Stimulated activated effector memory CD8-positive, alpha-beta T cell treated with anti-CD3 and anti-CD28 coated beads, Interleukin-12 subunit alpha, Interleukin-12 subunit beta, amount 100 ng/mL, for 72 hours (primary cell): ENCODE measurements around the gene LMF1.

Experiments
- ATAC-seq: fragments of 150-1000 bp; cut with Tn5 transposase; 2 replicates; pipeline ENCODE4 v1.10.0; 2021
- DNase-seq, 2 donors: peaks; one replicate each; pipeline ENCODE4 v3.0.0; 2021 to 2022; ENCODE audit warnings: low spot score in 2 of 2
- H3K27ac Mint-ChIP-seq: one replicate; pipeline ENCODE4 v1.8.0; 2022; ENCODE audit warnings: mild to moderate bottlenecking, mixed read lengths
- H3K36me3 Mint-ChIP-seq: one replicate; pipeline ENCODE4 v1.8.0; 2022; ENCODE audit warnings: mild to moderate bottlenecking, mixed read lengths
- H3K4me1 Mint-ChIP-seq: one replicate; pipeline ENCODE4 v1.8.0; 2022; ENCODE audit warnings: mixed read lengths
- H3K4me3 Mint-ChIP-seq: one replicate; pipeline ENCODE4 v1.8.0; 2022; ENCODE audit warnings: mild to moderate bottlenecking, mixed read lengths
- H3K9me3 Mint-ChIP-seq: one replicate; pipeline ENCODE4 v1.8.0; 2022; ENCODE audit warnings: mixed read lengths

Gene LMF1

DNA sequence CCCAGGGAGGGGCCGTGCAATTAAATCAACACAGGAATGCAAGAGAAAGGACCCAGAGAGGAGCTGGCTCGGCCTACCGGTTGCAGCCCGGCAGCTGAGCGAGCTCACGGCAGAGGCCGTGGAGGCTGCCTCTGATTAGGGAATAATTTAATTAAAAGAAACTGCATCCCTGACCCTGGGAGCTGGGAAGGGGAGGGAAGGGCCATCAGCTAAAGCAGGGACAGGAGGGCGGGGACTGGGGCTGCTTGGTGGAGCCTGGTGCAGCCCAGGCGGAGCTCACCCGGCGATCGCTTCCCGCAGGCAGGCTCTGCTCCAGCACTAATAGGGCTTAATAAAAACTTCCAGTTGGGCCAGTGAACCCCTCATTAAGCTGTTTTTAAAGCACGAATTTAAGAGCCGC, 43.4 kb downstream of the LMF1 start:
- DNase-seq: no peak
- peaks cover 18% of the 10 kb centered on the region for H3K36me3 Mint-ChIP-seq

GRCh38 chr16:926715-927114, 44.1 kb downstream of the LMF1 start:
- DNase-seq: no peak
- no peak for ATAC-seq
- Mint-ChIP-seq H3K9me3 (peaks cover 2% of the 10 kb centered on the region), H3K4me1 (peaks cover 2% of the 10 kb centered on the region), H3K4me3 (no peak overlapping the region), H3K27ac (no peak overlapping the region), H3K36me3 (peaks cover 20% of the 10 kb centered on the region)

More for the DNA sequence above, 43.4 kb downstream of the LMF1 start:
- no peak for ATAC-seq
- no peaks in the 10 kb centered on the region for H3K4me1 Mint-ChIP-seq
- H3K9me3 Mint-ChIP-seq: peaks cover 2% of the 10 kb centered on the region
- H3K27ac Mint-ChIP-seq: no peak overlapping the region
- H3K4me3 Mint-ChIP-seq: no peak overlapping the region

- ATAC-seq (no peak), DNase-seq (no peak)
- Mint-ChIP-seq H3K36me3 (peaks cover 5% of the 10 kb centered on the region), H3K4me3 (no peak overlapping the region), H3K9me3 (peaks cover 2% of the 10 kb centered on the region), H3K4me1 (peaks cover 12% of the 10 kb centered on the region), H3K27ac (no peak overlapping the region)
These were observed 46.0 kb downstream of the LMF1 start for GRCh38 chr16:924806-925205.

DNA sequence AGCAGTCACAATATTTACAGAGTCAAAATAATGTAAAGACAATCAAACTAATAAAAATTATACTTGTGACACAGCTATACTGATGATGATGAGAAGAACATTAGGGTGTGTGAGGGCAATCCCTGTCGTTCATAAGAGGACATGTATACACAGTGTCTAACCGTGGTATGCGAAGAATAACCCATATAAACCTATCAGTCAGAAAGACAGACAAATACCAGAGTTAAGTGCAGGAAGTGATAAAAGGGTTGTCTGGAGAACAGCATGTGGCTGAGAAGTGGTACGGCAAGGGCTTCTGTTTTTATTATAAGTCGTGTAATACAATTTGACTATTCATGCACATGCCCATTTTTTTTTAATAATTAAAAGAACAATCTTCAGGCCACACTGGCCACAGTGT, 46.7 kb downstream of the LMF1 start:
- H3K27ac Mint-ChIP-seq: no peak overlapping the region
- H3K9me3 Mint-ChIP-seq: peaks cover 2% of the 10 kb centered on the region
- DNase-seq (no peak), ATAC-seq (no peak)
- H3K4me1 Mint-ChIP-seq: peaks cover 12% of the 10 kb centered on the region
- no peak overlapping the region for H3K4me3 Mint-ChIP-seq
- H3K36me3 Mint-ChIP-seq: peaks cover 5% of the 10 kb centered on the region

DNA sequence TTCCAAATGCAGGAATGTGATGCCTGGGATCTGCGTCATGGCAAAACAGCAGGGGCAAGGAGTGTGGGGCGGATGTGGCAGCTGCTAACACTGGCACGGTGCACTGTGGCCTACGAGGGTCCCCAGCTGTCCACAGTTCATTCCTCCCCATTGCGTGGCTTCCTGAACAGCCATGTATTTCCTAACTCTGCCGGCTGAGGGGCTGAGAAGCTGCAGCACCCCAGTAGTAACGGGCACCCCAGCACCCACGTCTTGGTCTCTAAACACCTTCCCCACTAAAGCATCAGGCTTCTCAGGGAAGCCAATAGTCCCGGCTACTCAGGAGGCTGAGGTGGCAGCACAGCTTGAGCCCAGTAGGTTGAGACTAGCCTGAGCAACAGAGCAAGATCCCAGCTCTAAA, 47.6 kb downstream of the LMF1 start:
- Mint-ChIP-seq H3K36me3 (peaks cover 5% of the 10 kb centered on the region), H3K27ac (no peak overlapping the region), H3K4me1 (peaks cover 12% of the 10 kb centered on the region), H3K4me3 (no peak overlapping the region), H3K9me3 (peaks cover 2% of the 10 kb centered on the region)
- no peak for ATAC-seq
- no peak for DNase-seq

DNA sequence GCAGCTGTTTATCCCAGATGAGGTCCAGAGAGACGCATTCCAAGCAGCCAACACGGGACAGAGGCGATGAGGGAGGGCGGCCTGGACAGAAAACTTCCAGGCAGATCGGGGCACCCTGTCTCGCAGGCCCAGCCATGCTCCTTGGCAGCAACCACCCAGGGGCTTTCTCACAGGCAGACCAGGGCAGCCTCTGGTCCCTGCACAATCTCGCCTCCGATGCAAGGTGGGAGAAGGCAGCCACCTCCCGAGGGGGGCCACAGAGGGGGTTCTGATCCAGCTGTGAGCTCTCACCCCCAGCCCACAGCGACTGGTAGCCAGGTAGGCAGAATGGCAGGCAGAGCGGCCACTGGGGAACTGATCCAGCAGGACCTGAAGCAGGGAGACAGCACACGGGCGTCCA, 48.7 kb downstream of the LMF1 start:
- Mint-ChIP-seq H3K27ac (no peak overlapping the region), H3K36me3 (peaks cover 5% of the 10 kb centered on the region)

GRCh38 chr16:921321-921905, 49.4 kb downstream of the LMF1 start:
- ATAC-seq (no peak), DNase-seq (no peak)
- H3K4me1 Mint-ChIP-seq: peaks cover 12% of the 10 kb centered on the region
- H3K4me3 Mint-ChIP-seq: no peak overlapping the region
- no peak overlapping the region for H3K27ac Mint-ChIP-seq
- peaks cover 2% of the 10 kb centered on the region for H3K9me3 Mint-ChIP-seq
- H3K36me3 Mint-ChIP-seq: peaks cover 5% of the 10 kb centered on the region

More for the DNA sequence above, 48.7 kb downstream of the LMF1 start:
- Mint-ChIP-seq H3K4me1 (peaks cover 12% of the 10 kb centered on the region), H3K4me3 (no peak overlapping the region), H3K9me3 (peaks cover 2% of the 10 kb centered on the region)
- no peak for DNase-seq
- no peak for ATAC-seq

- no peak for DNase-seq
- Mint-ChIP-seq H3K36me3 (peaks cover 5% of the 10 kb centered on the region), H3K27ac (peak overlapping the region; percentile 10), H3K9me3 (no peaks in the 10 kb centered on the region), H3K4me3 (no peak overlapping the region), H3K4me1 (peaks cover 12% of the 10 kb centered on the region)
- no peak for ATAC-seq
These were observed 50.1 kb downstream of the LMF1 start for GRCh38 chr16:920717-921116.

- Mint-ChIP-seq H3K27ac (peak overlapping the region; percentile 10), H3K36me3 (peaks cover 5% of the 10 kb centered on the region), H3K4me3 (no peak overlapping the region), H3K9me3 (no peaks in the 10 kb centered on the region), H3K4me1 (peaks cover 12% of the 10 kb centered on the region)
- DNase-seq (no peak), ATAC-seq (no peak)
These were observed 50.6 kb downstream of the LMF1 start for GRCh38 chr16:920051-920681.

GRCh38 chr16:919658-920050, 51.1 kb downstream of the LMF1 start:
- peaks cover 12% of the 10 kb centered on the region for H3K4me1 Mint-ChIP-seq
- H3K9me3 Mint-ChIP-seq: no peaks in the 10 kb centered on the region
- no peak for ATAC-seq
- no peak overlapping the region for H3K4me3 Mint-ChIP-seq
- H3K27ac Mint-ChIP-seq: no peak overlapping the region
- peaks cover 5% of the 10 kb centered on the region for H3K36me3 Mint-ChIP-seq
- no peak for DNase-seq

- Mint-ChIP-seq H3K9me3 (no peaks in the 10 kb centered on the region), H3K27ac (no peak overlapping the region), H3K4me1 (peaks cover 12% of the 10 kb centered on the region), H3K36me3 (peaks cover 5% of the 10 kb centered on the region), H3K4me3 (no peak overlapping the region)
- no peak for ATAC-seq
- DNase-seq: no peak
These were observed 51.8 kb downstream of the LMF1 start for GRCh38 chr16:918741-919657.

DNA sequence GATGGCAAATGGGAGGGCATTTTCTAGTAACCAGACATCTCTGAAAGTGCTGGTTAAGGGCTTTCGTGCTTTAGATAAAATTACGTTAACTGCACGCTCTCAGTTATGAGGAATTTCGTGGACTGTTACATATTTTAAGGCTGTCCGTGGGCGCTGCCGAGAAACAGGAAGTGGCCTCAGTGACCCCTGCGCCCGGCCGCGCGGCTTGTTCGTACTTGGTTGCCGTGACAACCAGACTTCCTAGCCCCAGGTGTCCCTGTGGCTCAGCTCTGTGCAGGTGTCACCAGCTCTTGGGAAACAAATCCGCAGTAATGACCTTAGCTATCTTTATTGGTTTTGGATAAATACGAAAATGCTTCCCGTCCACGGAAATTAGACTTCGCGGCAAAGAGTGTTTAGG, 52.7 kb downstream of the LMF1 start:
- H3K4me1 Mint-ChIP-seq: peaks cover 12% of the 10 kb centered on the region
- H3K27ac Mint-ChIP-seq: no peak overlapping the region
- DNase-seq (no peak), ATAC-seq (no peak)
- peaks cover 5% of the 10 kb centered on the region for H3K36me3 Mint-ChIP-seq
- no peaks in the 10 kb centered on the region for H3K9me3 Mint-ChIP-seq
- no peak overlapping the region for H3K4me3 Mint-ChIP-seq

DNA sequence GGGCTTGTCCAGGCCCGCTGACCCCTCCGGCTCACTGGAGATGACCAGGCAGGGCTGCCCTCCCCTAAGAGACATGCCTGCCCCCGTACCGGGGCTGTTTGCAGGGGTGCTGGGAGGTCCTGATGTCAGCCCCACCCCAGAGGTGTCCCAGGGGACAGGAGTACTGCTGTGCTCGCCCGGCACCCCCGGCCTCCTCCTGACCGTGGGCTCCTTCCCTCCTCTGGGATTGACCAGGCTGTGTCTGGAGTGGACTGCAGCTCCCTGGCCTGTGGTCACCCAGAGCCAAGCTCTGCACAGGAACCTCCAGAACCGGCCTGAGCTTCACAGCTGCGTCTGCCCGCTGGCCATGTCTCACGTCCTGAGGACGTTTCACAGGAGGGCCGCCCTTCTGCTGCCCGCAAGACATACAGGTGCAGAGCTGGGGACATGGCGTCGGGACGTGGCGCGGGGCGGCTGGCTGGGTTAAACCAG, 53.2 kb downstream of the LMF1 start:
- peaks cover 12% of the 10 kb centered on the region for H3K4me1 Mint-ChIP-seq
- DNase-seq: no peak
- no peak overlapping the region for H3K27ac Mint-ChIP-seq
- no peak overlapping the region for H3K4me3 Mint-ChIP-seq
- no peak for ATAC-seq
- H3K9me3 Mint-ChIP-seq: no peaks in the 10 kb centered on the region
- peaks cover 5% of the 10 kb centered on the region for H3K36me3 Mint-ChIP-seq

- no peaks in the 10 kb centered on the region for H3K36me3 Mint-ChIP-seq
- no peaks in the 10 kb centered on the region for H3K9me3 Mint-ChIP-seq
- no peak overlapping the region for H3K4me3 Mint-ChIP-seq
- no peak overlapping the region for H3K27ac Mint-ChIP-seq
- peaks cover 7% of the 10 kb centered on the region for H3K4me1 Mint-ChIP-seq
- ATAC-seq (no peak), DNase-seq (no peak)
These were observed 54.6 kb downstream of the LMF1 start for GRCh38 chr16:916035-916799.

- no peak overlapping the region for H3K4me3 Mint-ChIP-seq
- H3K36me3 Mint-ChIP-seq: no peaks in the 10 kb centered on the region
- H3K9me3 Mint-ChIP-seq: no peaks in the 10 kb centered on the region
- ATAC-seq (no peak), DNase-seq (no peak)
- H3K4me1 Mint-ChIP-seq: peaks cover 6% of the 10 kb centered on the region
- no peak overlapping the region for H3K27ac Mint-ChIP-seq
These were observed 55.2 kb downstream of the LMF1 start for GRCh38 chr16:915546-915945.
